Activated T-cell treated with anti-CD3 and anti-CD28 coated beads for 1 hour (primary cell): ENCODE measurements around the gene NT5C2.

Experiments used
- DNase-seq: peaks from one replicate; pipeline ENCODE4 v3.0.0-alpha.2; 2020; ENCODE audit warnings: low read depth

The NT5C2 gene

DNA sequence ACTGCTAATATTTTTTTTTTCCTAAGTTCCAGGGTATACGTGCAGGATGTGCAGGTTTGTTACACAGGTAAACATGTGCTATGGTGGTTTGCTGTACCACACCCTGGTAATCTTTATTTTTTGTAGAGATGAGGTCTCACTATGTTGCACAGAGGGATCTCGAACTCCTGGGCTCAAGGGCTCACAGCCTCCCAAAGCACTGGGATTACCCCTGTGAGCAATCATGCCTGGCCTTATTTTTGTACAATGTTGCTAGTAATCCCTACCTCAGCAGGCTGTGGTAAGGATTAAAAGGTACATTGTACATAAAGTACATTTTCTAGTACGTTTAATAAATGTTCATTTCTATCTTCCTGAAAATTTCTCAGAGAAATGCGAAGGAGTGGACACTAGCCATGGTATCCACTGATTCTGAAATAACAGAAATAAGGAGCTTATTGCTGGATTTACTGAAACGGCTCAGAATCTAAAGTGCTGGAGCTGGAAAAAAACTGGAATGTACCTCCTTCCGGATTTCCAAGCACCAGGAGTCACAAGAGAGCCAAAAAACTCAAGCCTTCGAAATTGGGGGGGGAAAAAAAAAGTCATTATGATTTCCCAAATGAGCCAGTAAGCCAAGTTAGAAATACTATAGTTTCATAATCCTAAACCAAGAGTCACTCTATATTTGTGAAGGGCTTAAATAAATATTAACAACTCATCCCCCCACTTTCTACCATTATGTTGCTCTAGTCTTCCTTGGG is 69.6 kb downstream of the NT5C2 start:
- DNase-seq = no peak

GRCh38 chr10:103120977-103121735 is 71.9 kb downstream of the NT5C2 start:
- DNase-seq = no peak

- DNase-seq = no peak
Observed at GRCh38 chr10:103120546-103120945, 72.5 kb downstream of the NT5C2 start.

GRCh38 chr10:103117247-103117646 is 75.8 kb downstream of the NT5C2 start:
- no peak for DNase-seq

DNA sequence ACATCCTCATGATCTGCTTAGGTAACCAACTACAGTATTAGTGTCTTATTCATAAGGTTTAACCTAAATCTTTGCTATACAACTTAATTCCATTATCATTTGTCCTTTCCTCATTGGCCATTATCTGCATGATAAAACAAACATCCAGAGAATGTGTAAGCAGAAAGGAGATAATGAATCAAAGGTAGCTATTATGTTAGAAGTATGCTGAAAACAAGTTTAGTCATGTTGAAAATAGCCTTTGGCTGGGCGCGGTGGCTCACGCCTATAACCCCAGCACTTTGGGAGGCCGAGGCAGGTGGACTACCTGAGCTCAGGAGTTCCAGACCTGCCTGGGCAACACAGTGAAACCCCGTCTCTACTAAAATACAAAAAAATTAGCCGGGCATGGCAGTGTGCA is 78.2 kb downstream of the NT5C2 start:
- DNase-seq = no peak

DNA sequence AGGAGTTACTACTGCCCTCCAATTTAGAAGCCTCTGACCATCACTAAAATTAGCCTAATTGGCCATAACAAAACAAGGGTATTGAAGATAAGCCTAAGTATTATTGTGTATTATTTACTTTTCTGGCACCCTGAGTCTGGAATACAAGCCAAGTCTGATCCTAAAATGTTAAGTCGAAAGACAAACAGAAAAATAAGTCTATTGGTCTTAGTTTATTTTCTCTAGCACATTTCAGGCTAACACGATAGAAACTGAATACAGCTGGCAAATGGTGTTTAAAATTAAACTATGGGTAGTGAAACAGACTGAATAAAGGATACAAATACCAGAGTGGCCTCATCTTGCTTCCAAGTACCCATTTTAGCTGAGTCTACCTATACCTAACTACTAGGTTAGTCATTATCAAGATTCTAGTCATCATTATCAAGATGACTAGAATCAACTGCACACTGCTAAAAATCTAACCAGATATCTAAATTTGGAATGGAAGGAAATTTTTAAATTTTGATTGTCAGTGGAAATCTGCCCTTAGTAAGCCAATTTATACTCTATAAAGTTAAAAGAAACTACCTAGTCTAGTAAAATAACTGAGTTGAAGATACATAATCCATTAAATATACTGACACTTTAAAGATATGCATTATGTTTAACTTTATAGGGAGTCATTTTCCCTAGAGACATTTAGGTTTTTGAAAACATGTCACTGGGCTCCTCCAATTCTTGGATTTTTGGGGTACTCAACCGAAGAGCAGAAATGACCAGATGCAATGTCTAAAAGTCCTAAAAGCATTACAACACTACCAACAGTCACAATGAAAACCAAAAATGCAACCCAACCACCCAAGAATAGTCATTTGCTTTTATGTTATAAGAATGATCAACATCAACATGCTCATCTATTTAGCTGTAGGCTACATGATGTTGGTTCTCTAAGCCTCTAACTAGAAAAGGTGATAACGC is 80.9 kb downstream of the NT5C2 start:
- no peak for DNase-seq

- no peak for DNase-seq
Observed at GRCh38 chr10:103111031-103111917, 81.8 kb downstream of the NT5C2 start.

GRCh38 chr10:103110407-103110806 is 82.7 kb downstream of the NT5C2 start:
- DNase-seq = no peak

DNA sequence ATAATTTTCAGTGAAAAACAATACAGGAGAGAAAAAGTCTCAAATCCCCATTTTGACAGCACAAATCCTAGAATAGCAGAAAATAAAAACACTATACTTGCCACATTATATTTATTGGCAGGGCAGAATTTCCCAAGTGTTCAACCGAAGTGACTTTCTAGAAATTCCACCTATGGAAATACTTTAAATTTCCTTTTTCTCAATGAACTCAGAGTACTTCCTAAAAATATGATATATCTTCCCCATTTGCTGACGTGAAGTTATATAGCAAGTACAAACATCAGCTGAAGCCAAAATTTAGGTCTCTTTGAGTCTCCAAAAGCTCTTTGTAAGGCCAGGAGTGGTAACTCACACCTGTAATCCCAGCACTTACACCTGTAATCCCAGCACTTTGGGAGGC is 83.3 kb downstream of the NT5C2 start:
- no peak for DNase-seq

DNA sequence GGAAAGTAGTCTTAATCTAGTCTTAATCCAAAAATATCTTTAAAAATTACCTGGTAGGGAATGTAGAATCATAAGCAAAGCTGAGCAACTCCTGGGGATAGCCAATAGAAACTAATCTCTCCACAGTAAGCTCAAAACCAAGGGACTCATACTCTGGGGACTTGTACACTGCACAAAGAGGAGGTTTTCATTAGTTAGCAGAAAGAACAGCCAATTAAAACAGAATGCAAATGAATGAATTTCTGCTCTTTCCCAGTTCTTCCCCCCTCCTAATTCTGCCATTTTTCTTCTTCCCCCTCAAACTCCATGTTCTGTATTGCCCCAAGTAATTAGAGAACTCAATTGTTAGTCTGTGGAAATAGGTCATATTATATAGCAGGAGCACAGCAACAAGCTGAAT is 86.5 kb downstream of the NT5C2 start:
- no peak for DNase-seq

- DNase-seq = no peak
Observed at GRCh38 chr10:103105462-103105861, 87.6 kb downstream of the NT5C2 start.

GRCh38 chr10:103104721-103105120 is 88.4 kb downstream of the NT5C2 start:
- DNase-seq = no peak

GRCh38 chr10:103103989-103104388 is 89.1 kb downstream of the NT5C2 start:
- DNase-seq = no peak

GRCh38 chr10:103102195-103102594 is 90.9 kb downstream of the NT5C2 start:
- no peak for DNase-seq

DNA sequence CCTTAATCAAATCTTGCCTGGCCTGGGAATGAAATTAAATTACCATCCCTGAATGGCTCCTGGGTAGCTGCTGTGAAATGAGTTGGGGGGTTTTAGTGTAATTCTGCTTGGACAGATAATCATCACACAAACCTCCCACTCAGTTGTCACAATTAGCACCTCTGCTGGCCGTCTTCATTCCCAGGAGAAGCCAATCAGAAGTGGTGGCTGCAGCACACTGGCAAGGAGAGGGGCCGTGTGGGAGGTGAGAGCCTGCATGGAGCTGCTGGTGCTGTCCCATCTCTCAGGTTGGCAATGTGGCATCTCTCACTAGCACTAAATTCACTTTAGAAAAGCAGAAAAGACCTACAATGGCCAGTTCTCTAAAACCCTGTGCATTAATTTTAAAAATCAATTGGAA is 92.5 kb downstream of the NT5C2 start:
- no peak for DNase-seq

- DNase-seq = no peak
Observed at GRCh38 chr10:103098240-103098639, 94.8 kb downstream of the NT5C2 start.

DNA sequence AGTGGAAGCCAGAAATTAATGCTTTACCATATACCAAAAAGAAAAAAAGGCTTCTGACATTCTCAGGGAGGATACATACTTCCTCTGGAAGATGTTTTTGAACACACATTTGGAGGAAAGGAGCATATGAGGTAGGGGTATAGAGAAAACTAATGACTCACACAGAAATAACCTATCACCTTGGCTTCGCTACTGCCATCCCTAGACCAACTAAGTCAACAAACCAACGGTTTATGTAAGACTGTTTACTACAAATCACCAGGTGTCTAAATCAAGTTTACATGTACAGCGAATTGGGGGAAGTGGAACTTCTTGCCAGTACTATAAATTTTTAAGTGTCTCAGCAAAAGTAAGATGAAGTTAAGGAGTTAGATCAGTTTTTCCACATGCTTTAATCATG is 96.9 kb downstream of the NT5C2 start:
- DNase-seq = no peak

GRCh38 chr10:103095005-103095404 is 98.1 kb downstream of the NT5C2 start:
- DNase-seq = no peak

GRCh38 chr10:103090911-103091310 is 102.2 kb downstream of the NT5C2 start:
- no peak for DNase-seq

DNA sequence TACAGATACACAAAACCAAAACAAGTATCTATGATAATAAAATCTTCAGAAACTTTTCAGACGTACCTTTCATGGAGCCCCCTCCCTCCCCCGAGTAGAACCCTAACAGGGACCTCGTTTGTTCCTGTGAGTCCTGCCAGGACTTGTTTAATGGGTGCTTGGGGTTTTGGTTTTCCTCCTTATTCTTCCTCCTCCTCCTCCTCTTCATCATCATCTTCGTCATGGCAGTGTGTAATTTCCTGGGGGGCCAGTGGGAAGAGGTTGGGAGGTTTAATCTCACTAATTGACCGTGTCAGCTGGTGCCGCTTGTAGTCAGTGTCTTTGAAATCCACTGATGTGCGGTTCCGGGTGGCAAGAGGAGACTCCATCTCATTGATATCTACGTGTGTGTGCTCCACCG is 103.6 kb downstream of the NT5C2 start:
- DNase-seq = no peak

GRCh38 chr10:103086799-103087198 is 106.3 kb downstream of the NT5C2 start:
- DNase-seq = no peak
